ENCODE measurements around the gene BTBD9. TPM values are rescaled to one million over a fixed set of nuclear protein-coding genes. Genes with fewer than 3 reads are reported as not detected.

Gene BTBD9
- total RNA-seq, 1 experiment from 2014 or later: 4.5 TPM

DNA sequence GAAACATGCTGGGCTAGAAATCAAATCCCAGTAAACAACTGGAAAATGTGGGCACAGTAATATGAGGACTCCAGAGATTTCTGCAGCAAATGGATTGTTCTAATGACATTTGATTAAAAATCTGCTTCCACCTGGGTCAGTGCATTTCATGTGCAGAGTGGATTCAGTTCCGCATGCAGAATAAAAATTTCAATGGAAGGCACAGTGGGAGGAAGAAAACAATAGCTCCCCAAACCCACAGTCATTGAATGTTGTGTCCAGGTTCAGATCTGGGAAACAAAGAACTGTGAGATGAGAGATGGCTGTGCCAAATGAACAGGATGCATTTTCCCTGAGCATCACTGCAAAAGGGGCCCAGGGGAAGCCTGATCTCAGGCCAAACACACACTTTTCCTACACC is 403.1 kb downstream of the BTBD9 start:
- Histone ChIP-seq H3K4me3 (no peak overlapping the region), H3K9me3 (no peaks in the 10 kb centered on the region), H3K27me3 (no peaks in the 10 kb centered on the region), H3K36me3 (no peaks in the 10 kb centered on the region)
- no peak for DNase-seq

DNA sequence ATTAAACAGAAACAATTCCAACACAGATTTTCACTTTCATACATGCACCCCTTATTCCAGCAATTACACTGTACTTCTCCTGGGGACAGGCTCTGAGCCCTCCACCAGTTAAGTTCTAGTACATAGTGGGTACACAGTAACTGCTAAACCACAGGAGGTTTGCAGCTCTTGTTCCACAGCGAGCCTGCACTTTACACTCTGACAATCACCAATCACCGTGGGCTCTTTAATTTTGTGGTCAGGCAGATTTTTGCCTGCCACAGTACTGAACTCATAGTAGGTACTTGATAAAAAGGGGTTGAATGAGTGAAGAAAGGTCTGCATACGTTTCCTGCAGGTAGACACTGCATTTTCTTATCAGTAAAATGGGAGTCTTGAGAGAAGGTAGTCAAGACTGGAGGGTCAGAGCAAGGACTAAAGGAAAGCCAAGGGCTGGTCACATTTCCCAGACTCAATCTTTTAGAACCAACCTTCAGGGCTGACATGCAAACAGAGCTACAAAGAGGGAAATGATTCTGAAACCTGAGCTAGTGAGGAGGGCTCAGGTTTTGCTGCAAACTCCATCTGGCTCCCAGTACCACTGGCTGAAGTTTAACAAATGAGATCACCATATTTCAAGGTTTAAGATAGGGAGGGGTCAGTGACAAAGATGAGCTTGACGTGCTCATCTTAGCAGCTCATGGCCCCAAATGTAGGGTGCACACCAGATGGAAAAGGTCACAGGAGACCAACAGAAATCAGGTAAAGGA is 404.6 kb downstream of the BTBD9 start:
- no peak overlapping the region for H3K4me3 ChIP-seq
- no peaks in the 10 kb centered on the region for H3K27me3 ChIP-seq
- H3K9me3 ChIP-seq: no peaks in the 10 kb centered on the region
- H3K36me3 ChIP-seq: no peaks in the 10 kb centered on the region
- DNase-seq: no peak

DNA sequence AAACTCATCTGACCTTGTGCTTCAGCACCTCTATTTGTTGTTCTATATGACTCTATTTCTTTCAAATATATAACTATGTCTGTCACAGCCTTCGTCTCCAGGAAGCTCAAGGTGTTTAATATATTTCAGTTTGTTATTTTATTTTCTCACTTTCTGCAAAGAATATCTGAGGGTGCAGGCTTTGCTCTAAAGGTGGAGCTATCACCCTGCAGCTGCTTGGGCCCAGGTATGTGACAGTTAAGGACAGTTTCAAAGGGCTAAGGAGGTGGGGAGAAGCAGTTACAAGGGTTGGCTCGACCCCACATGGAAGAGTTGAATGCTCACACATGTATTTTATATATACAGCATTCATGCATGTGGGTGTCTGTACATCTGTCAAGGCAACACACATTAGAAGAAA is 405.6 kb downstream of the BTBD9 start:
- Histone ChIP-seq H3K9me3 (no peaks in the 10 kb centered on the region), H3K4me3 (no peak overlapping the region), H3K36me3 (no peaks in the 10 kb centered on the region), H3K27me3 (no peaks in the 10 kb centered on the region)
- DNase-seq: no peak

DNA sequence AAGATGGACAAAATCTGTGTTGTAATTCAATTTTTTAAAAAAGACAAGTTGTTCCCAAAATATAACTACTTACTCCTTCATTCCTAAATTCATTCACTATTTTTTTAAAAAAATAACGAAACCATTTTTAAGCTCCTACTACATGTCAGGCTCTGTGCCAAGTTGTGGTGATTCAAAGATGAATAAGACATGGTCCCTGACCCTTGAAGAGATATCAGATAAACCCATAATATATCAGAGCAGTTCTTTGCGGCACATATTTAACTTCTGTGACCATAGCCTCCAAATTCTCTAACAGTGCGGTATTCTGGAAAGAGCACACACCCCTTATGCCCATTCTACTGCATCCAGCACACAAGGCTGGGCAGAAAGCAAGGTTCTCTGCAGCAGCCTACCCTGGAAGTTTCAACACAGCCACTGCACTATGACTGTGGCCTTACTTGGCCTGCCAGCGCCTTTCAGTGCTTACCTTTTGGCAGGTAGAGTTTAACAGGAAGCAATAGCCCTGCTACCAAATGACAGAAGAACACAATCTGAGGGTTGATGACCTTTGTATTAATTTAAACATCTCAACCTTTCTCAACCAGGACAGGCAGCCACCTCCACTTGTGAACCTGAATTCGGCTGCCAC is 406.5 kb downstream of the BTBD9 start:
- DNase-seq: no peak
- Histone ChIP-seq H3K36me3 (no peaks in the 10 kb centered on the region), H3K9me3 (no peaks in the 10 kb centered on the region), H3K27me3 (no peaks in the 10 kb centered on the region), H3K4me3 (no peak overlapping the region)

DNA sequence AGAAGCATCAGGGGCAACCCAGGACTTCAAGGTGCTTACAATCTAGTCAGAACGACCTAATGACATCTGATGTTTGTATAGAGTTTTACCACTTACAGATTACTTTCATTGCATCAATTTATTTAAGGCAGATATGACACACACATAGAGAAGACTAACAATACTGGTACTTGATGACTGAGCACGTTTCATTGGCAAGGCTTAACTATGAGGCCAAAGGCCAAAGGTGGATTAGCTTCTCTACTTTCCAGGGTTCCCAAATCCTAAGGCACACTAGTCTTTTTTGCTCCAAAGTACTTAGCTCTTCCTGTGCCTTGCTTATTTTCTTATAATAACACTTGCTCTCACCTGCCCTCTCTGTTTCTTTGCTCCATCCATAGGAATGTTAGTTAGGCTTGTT is 414.0 kb downstream of the BTBD9 start:
- H3K9me3 ChIP-seq: no peaks in the 10 kb centered on the region

DNA sequence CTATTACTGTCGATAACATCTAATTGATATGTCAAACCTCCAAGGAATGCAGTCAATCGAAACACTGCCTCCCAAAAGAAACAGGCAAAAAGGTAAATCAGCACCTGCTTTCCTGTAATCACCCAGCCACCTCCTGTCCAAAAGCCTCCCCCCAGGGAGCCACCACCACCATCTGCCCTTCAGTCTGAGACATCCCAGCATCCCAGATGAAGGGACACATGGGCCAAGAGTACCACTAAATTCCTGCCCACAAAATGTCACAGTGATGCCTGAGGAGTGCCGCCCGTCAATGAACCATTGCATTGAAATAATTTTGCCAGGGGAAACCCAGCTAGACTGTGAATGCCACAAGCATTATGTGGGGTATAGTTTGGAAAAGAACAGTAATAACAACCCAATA is 418.5 kb downstream of the BTBD9 start:
- Histone ChIP-seq H3K4me3 (no peak overlapping the region), H3K36me3 (no peaks in the 10 kb centered on the region), H3K9me3 (no peaks in the 10 kb centered on the region), H3K27me3 (no peaks in the 10 kb centered on the region)
- no peak for DNase-seq

More for the DNA sequence above, 414.0 kb downstream of the BTBD9 start:
- Histone ChIP-seq H3K36me3 (no peaks in the 10 kb centered on the region), H3K27me3 (no peaks in the 10 kb centered on the region), H3K4me3 (no peak overlapping the region)
- DNase-seq: no peak

DNA sequence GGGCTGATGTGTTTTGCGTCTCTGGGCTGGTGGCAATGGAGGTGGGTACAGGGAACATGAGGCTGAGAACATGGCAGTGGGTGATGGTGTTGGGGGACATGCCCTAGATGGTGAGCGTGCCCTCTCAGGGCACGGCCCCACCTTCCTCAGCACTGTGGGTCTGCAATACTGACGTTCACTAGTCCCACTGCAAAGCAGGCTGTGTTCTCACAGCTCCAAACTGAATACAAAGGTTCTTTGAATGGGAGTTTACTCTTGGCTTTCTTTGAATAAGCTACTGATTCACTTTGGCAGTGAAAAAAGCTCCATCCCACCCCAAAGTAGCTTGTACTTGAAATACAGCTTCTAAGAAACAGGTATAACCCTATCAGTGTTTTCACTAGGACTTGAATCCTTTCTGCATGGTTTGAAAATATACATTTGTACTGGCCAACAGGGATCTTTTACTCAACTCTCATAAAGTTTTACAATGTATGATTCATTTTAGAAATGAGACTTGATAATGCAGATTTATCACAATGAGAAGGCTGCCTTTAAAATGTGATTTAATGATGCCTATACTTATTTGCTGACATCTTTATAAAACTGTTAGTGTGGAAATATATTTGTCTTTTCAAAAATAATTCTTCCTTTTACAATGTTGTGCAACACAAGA is 419.5 kb downstream of the BTBD9 start:
- no peaks in the 10 kb centered on the region for H3K36me3 ChIP-seq
- no peak for DNase-seq
- no peaks in the 10 kb centered on the region for H3K9me3 ChIP-seq
- no peak overlapping the region for H3K4me3 ChIP-seq
- H3K27me3 ChIP-seq: no peaks in the 10 kb centered on the region

DNA sequence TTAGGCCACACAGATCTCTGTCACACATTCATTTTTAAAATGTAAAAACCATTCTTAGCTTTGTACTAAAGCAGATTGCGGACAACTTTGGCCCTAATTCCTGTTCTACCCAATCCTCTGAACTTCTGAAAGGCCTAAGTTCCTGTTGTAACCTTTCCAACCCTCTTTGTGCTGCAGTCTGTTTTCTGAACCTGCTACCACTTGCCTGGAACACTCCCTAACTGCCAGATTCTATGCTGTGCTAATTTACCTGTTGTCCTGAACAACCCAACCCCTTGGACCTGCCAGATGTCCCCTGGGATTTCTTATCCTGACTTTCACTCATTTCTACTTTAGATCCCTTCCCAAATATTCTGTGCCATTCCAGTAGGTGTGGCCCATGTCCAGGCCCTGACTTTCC is 421.5 kb downstream of the BTBD9 start:
- no peak for DNase-seq
- Histone ChIP-seq H3K27me3 (no peaks in the 10 kb centered on the region), H3K9me3 (no peaks in the 10 kb centered on the region), H3K36me3 (no peaks in the 10 kb centered on the region), H3K4me3 (no peak overlapping the region)

DNA sequence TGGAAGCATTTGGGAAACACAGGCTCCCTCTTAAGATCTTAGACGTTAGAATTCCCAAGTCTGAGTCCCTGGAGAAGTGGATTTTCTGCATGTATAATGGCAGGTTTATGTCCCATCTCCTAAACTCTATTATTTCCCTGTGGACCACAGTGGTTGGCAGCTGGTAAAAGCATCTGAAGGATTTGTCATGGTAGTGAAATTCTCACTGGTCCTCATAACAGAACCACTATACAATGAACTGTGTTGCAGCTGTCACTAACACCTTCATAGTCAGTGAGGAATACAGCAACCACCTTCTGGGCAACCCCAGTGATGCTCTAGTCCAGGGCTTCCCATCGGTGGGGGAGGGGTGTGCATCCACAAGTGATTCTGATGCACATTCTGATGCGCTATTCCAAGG is 423.3 kb downstream of the BTBD9 start:
- Histone ChIP-seq H3K9me3 (no peaks in the 10 kb centered on the region), H3K4me3 (no peak overlapping the region), H3K27me3 (no peaks in the 10 kb centered on the region), H3K36me3 (no peaks in the 10 kb centered on the region)
- no peak for DNase-seq

DNA sequence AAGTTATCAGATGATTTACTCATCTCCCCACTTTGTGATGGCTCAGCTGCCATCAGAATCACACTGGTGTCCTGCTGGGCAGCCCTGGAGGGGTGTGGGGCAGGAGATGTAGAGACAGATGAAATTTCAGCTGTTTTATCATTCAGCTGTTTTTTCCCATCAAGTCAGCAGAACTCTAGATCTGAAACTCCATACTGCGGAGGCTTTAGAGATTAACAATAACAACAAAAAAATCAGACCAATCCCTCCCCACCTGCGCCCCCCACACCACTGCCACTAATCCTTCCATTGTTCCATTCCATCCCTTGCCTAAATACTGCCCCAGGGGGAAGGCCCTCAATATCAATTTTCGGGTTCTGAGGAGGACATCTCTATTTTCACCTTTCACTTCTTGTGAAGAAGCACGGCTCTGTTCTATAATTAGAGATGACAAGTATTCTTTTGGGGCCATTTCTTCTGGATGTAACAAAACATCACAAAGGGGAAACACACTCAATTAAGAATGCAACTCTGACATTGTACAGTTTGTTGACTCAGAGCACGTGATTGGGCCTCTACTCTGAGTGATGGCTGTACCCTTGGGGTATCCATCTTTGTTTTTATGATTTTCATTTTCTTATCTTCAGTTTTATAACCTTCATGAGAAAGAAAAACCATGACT is 423.9 kb downstream of the BTBD9 start:
- H3K36me3 ChIP-seq: no peaks in the 10 kb centered on the region

DNA sequence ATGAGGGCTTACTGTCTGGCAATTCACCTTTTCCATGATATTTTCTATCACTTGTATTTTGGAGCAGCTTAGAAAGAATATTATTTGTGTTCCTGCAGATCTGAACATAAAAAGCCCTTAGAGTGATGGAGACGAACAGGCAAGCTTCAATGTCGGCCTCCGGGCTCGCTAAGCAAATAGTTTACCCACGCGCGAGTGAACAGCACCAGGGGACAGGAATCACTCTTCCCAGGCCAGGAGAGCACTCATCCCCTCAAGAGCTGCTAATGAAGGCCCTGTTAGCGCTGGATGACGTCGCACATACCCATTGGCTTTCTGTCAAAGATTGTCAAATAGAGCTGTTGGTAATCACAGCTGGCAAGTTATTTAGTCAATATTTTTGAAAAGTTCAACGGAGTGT is 424.5 kb downstream of the BTBD9 start:
- no peak for DNase-seq
- Histone ChIP-seq H3K4me3 (no peak overlapping the region), H3K9me3 (no peaks in the 10 kb centered on the region), H3K36me3 (no peaks in the 10 kb centered on the region), H3K27me3 (no peaks in the 10 kb centered on the region)

More for the DNA sequence above, 423.9 kb downstream of the BTBD9 start:
- Histone ChIP-seq H3K27me3 (no peaks in the 10 kb centered on the region), H3K9me3 (no peaks in the 10 kb centered on the region), H3K4me3 (no peak overlapping the region)
- no peak for DNase-seq

DNA sequence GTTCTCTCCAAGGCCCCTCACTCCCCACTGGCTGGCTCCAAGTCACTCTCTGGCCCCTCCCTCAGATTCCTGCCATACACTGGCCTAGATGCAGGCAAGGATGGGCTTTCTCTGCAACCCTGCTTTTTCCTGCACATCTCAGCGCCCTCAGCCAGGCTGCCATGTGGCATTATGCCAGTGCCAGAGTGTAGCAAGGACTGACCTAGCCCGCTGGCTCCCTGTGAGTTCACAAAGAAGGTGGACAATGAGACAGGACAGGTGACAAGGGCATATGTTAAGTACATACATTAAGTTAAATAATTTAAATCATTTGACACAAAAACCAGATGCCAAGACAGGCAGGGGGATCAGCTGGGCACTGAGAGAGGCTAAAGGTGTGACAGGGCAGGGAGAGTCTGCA is 425.6 kb downstream of the BTBD9 start:
- H3K27me3 ChIP-seq: no peaks in the 10 kb centered on the region
- no peak overlapping the region for H3K4me3 ChIP-seq
- H3K9me3 ChIP-seq: no peaks in the 10 kb centered on the region
- DNase-seq: no peak
- no peaks in the 10 kb centered on the region for H3K36me3 ChIP-seq

DNA sequence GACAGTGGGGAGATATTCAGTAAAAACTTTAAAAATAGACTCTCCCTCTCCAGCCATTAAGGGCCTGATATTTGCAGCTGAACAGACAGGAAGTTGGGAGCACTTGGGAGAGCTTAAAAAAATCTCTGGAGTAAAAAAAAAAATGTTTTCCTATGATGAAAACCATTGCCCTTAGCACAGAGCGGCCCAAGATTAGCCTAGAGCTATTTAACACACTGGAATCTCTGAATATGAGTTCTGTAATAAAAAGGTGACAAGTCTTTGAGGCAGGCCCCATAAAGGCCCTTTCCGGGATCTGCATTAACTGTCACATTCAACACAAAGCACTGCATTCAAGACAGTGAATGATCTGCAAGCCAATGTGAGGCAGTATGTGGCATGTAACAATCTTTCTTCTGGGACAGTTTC is 426.5 kb downstream of the BTBD9 start:
- no peak for DNase-seq
- no peak overlapping the region for H3K4me3 ChIP-seq
- H3K27me3 ChIP-seq: no peaks in the 10 kb centered on the region
- H3K9me3 ChIP-seq: no peaks in the 10 kb centered on the region
- H3K36me3 ChIP-seq: no peaks in the 10 kb centered on the region

DNA sequence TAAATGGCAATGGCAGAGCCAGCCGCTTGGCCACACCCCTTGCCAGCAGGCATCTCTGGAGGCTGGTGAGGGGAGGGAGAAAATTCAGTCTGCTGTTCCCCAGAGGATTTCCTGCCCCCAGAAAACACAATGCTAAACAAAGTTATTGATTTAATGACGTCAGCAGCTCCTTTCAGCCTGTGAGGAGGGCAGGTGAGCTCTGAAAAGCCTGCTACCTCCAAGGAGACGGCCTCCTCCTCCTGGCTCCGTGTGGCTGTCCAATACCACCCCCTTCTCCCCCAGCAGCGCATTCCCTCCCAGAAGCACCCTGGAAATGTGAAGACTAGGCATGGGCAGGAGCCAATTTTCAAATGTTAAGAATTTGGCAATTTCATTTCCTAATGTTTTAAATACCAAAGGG is 427.1 kb downstream of the BTBD9 start:
- no peak for DNase-seq
- Histone ChIP-seq H3K36me3 (no peaks in the 10 kb centered on the region), H3K27me3 (no peaks in the 10 kb centered on the region), H3K9me3 (no peaks in the 10 kb centered on the region), H3K4me3 (no peak overlapping the region)

DNA sequence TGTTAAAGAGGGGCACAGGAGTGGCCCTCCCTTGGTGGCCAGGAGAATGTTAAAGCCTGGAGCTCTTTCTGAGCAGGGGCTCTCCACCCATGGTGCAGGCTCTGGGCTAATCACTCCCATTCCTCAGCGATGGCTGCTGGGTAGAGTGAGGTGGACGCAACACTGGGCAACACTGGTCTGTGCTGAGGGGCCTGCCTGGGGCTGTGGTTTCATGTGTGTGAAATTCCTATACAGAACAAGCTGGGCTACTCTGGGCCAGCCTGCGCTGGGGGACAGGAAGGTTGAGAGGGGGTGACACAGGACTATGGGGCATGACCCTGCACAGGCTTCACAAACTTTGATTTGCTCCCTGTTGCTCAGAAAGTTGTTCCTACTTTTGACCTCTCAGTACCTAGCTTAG is 427.6 kb downstream of the BTBD9 start:
- H3K4me3 ChIP-seq: no peak overlapping the region
- no peaks in the 10 kb centered on the region for H3K9me3 ChIP-seq
- H3K36me3 ChIP-seq: no peaks in the 10 kb centered on the region
- no peaks in the 10 kb centered on the region for H3K27me3 ChIP-seq
- DNase-seq: no peak

DNA sequence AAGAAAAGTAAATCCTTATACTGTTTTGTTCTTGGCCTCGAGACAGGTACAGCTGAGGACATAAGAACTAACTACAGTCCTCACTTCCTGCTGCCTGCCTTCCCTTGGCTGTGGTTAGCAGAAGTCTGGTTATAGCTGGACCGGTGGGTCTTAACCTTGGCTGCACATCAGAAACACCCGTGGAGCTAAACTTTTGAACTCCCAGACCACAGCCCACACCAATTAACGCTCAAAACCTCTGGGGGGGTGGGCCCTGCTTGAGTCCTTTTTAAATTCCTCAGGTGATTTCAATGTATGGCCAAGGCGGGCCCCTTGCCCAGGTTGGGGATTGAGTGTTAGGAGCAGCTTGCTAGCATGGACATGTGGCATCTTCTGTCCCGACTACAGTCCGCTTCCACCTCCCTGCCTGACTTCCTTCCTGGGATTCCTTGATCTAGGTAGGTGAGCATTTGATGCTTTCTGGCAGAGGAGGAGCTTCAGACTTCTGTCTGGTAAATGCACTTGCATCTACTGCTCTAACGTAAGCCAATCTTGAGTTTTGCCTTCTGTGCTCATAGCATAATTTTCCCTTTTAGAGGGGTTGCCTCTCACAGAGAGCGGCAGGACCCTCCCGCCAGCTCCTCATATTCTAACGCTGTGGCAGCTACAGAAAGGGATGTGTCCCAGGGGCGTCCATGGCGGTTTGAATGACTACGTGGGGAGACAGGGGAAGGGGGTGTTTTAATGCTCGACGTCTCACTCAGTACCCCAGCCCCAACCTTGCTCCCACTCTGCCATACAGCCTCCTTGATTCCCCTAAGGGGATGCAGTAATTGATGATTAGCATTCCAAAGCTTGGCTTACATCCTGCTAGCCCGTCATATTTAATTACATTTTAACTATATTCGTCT is 430.1 kb downstream of the BTBD9 start:
- no peaks in the 10 kb centered on the region for H3K27me3 ChIP-seq
- H3K9me3 ChIP-seq: no peaks in the 10 kb centered on the region
- H3K36me3 ChIP-seq: no peaks in the 10 kb centered on the region
- no peak overlapping the region for H3K4me3 ChIP-seq
- no peak for DNase-seq
